SK-N-SH (cell line): Measurements from ENCODE around the gene ADIPOR2. TPM values are rescaled to one million over a fixed set of nuclear protein-coding genes. Genes with fewer than 3 reads are reported as not detected.

Experiments
- CTCF ChIA-PET: fragments of 300-600, 350-600 bp; formaldehyde crosslinking; extraction: SDS; loops from one replicate; lab custom pipeline; 2021; lab: Yijun Ruan, JAX
- POLR2A ChIA-PET: fragments of 350-600 bp; sonication (Branson Sonifier 250); formaldehyde crosslinking; extraction: SDS; loops from one replicate; lab custom pipeline; 2020; ENCODE audit warnings: antibody characterized with exemption, inconsistent platforms; lab: Yijun Ruan, JAX
- DNase-seq: peaks from one replicate; pipeline ENCODE4 v3.0.0; 2012
- H2AFZ ChIP-seq: fragments of 200-600 bp; sonication (generic); 2 replicates; pipeline ENCODE4 v1.8.1; 2016; ENCODE audit warnings: antibody characterized with exemption, mild to moderate bottlenecking, low read depth
- H3F3A ChIP-seq: fragments of 200-600 bp; sonication (generic); replicated peaks from 2 replicates; pipeline ENCODE3; 2016; ENCODE audit warnings: antibody characterized with exemption, mild to moderate bottlenecking; ENCODE audit not compliant: insufficient read depth
- H3K27ac ChIP-seq, 2 experiments: fragments of 200-500 bp in 1 of 2; fragments of 200-600 bp in 1 of 2; sonication (Bioruptor generic) in 1 of 2; sonication (generic), shearing (Covaris generic) in 1 of 2; 2 replicates each; pipeline versions ENCODE4 v1.5.1 to v1.6.1; 2014 to 2016; ENCODE audit warnings: low read depth in 2 of 2, inconsistent platforms in 1 of 2, low read length in 1 of 2, mild to moderate bottlenecking in 1 of 2, mixed read lengths in 1 of 2
- H3K27me3 ChIP-seq: fragments of 200-600 bp; sonication (generic), shearing (Covaris generic); 2 replicates; pipeline ENCODE4 v1.6.1; 2016; ENCODE audit warnings: mixed run types; ENCODE audit not compliant: insufficient read depth
- H3K36me3 ChIP-seq, 2 experiments: fragments of 200-500 bp in 1 of 2; fragments of 200-600 bp in 1 of 2; sonication (Bioruptor generic) in 1 of 2; sonication (generic) in 1 of 2; replicated peaks in 1 of 2; 2 replicates each; pipeline versions ENCODE3 to v1.5.1; 2014 to 2016; ENCODE audit warnings: low read length in 1 of 2, mild to moderate bottlenecking in 1 of 2; ENCODE audit not compliant: insufficient read depth in 2 of 2, control insufficient read depth in 1 of 2
- H3K4me1 ChIP-seq, 2 experiments: fragments of 200-500 bp in 1 of 2; fragments of 200-600 bp in 1 of 2; sonication (Bioruptor generic) in 1 of 2; sonication (generic), shearing (Covaris generic) in 1 of 2; 2 replicates each; pipeline versions ENCODE4 v1.5.1 to v1.6.1; 2014 to 2016; ENCODE audit warnings: low read depth in 1 of 2, low read length in 1 of 2, mixed run types in 1 of 2; ENCODE audit not compliant: insufficient read depth in 2 of 2, control insufficient read depth in 1 of 2
- H3K4me2 ChIP-seq: fragments of 200-600 bp; sonication (generic), shearing (Covaris generic); 2 replicates; pipeline ENCODE4 v1.6.1; 2017; ENCODE audit warnings: mixed run types
- H3K4me3 ChIP-seq, 2 experiments: fragments of 200-500 bp in 1 of 2; fragments of 200-600 bp in 1 of 2; sonication (Bioruptor generic) in 1 of 2; sonication (generic), shearing (Covaris generic) in 1 of 2; 2 replicates each; pipeline versions ENCODE4 v1.5.1 to v1.8.1; 2014 to 2016; ENCODE audit warnings: low read depth in 2 of 2, inconsistent platforms in 1 of 2, low read length in 1 of 2, mild to moderate bottlenecking in 1 of 2, mixed read lengths in 1 of 2, moderate library complexity in 1 of 2
- H3K79me2 ChIP-seq: fragments of 200-600 bp; sonication (generic); 2 replicates; pipeline ENCODE4 v1.8.1; 2017; ENCODE audit warnings: mild to moderate bottlenecking; ENCODE audit not compliant: insufficient read depth
- H3K9ac ChIP-seq: fragments of 200-600 bp; sonication (generic); 2 replicates; pipeline ENCODE4 v1.6.1; 2017; ENCODE audit warnings: mixed run types
- H3K9me2 ChIP-seq: fragments of 200-600 bp; sonication (generic); 2 replicates; pipeline ENCODE4 v1.6.1; 2017; ENCODE audit warnings: mixed run types
- H3K9me3 ChIP-seq: fragments of 200-600 bp; sonication (generic); 2 replicates; pipeline ENCODE4 v1.6.1; 2017; ENCODE audit warnings: mixed run types, mild to moderate bottlenecking, moderate library complexity
- H4K20me1 ChIP-seq: fragments of 200-600 bp; sonication (generic); 2 replicates; pipeline ENCODE4 v1.6.1; 2017; ENCODE audit warnings: mild to moderate bottlenecking, mixed run types; ENCODE audit not compliant: insufficient read depth
- CTCF ChIP-seq: fragments of 200-600 bp; sonication (generic); IDR thresholded peaks from 2 replicates; pipeline ENCODE4 v1.6.1; 2017; ENCODE audit warnings: antibody characterized with exemption, mild to moderate bottlenecking, moderate library complexity
- EZH2phosphoT487 ChIP-seq: fragments of 200-600 bp; sonication (generic); IDR thresholded peaks from 2 replicates; pipeline ENCODE4 v1.6.1; 2017; ENCODE audit warnings: low read depth, mixed run types, mild to moderate bottlenecking, antibody characterized with exemption, moderate library complexity, borderline replicate concordance
- FOSL2 ChIP-seq: IDR thresholded peaks from 2 replicates; pipeline ENCODE4 v1.4.0; 2012; ENCODE audit warnings: low read depth, mild to moderate bottlenecking, moderate library complexity, borderline replicate concordance
- FOXJ3 ChIP-seq: sonication (generic); formaldehyde crosslinking; IDR thresholded peaks from 2 replicates; pipeline ENCODE4 v1.5.1; 2020; ENCODE audit warnings: mild to moderate bottlenecking, missing genetic modification reagents
- GABPA ChIP-seq: IDR thresholded peaks from 2 replicates; pipeline ENCODE4 v1.4.0; 2012; ENCODE audit warnings: low read depth, mild to moderate bottlenecking
- NFIC ChIP-seq: IDR thresholded peaks from 2 replicates; pipeline ENCODE4 v1.4.0; 2012; ENCODE audit warnings: borderline replicate concordance
- NRF1 ChIP-seq: IDR thresholded peaks from 2 replicates; pipeline ENCODE4 v1.6.1; 2012; ENCODE audit warnings: low read depth, mild to moderate bottlenecking, low read length
- REST ChIP-seq: IDR thresholded peaks from 2 replicates; pipeline ENCODE4 v1.6.1; 2012; ENCODE audit warnings: mild to moderate bottlenecking, low read depth, low read length, moderate library complexity
- SIN3A ChIP-seq: IDR thresholded peaks from 2 replicates; pipeline ENCODE4 v1.6.1; 2012; ENCODE audit warnings: low read depth, mild to moderate bottlenecking, low read length, moderate library complexity, borderline replicate concordance
- TAF1 ChIP-seq: IDR thresholded peaks from 2 replicates; pipeline ENCODE4 v1.6.1; 2012; ENCODE audit warnings: low read depth, mild to moderate bottlenecking, low read length, moderate library complexity, borderline replicate concordance
- TCF12 ChIP-seq: IDR thresholded peaks from 2 replicates; pipeline ENCODE4 v1.4.0; 2012
- WGBS: methylation state at CpG from one replicate; pipeline ENCODE4 v1.1.6; 2017; ENCODE audit warnings: low lambda C conversion rate; 5-methylcytosine and 5-hydroxymethylcytosine counted together
- polyA plus RNA-seq, 3 experiments: library from polyadenylated mRNA; depleted of rRNA; stranded (reverse); fragments of >200 nt; gene quantifications; 2 replicates each; pipeline ENCODE4 v1.2.3, GENCODE V29; 2012
- TF ChIP-seq, protein P1 (sequence below): IDR thresholded peaks from 2 replicates; pipeline ENCODE4; 2012

ADIPOR2 gene
- polyA plus RNA-seq, 1 of the 3 experiments (the other 2 are of a cell fraction): 17.1 TPM

- Histone ChIP-seq H4K20me1 (peaks cover 24% of the 10 kb centered on the region), H3K79me2 (peaks cover 5% of the 10 kb centered on the region), H3K27ac (no peak overlapping the region), H3F3A (peaks cover 14% of the 10 kb centered on the region), H3K4me2 (no peak overlapping the region), H3K36me3 (peaks cover 0 to 18% of the 10 kb centered on the region in 2 experiments), H3K4me1 (peaks cover 15 to 34% of the 10 kb centered on the region in 2 experiments), H2AFZ (no peak overlapping the region), H3K9ac (no peak overlapping the region), H3K4me3 (no peak overlapping the region), H3K9me2 (no peaks in the 10 kb centered on the region), H3K9me3 (no peaks in the 10 kb centered on the region), H3K27me3 (no peaks in the 10 kb centered on the region)
- no peak for DNase-seq
- POLR2A ChIA-PET: no interaction called here
- TF ChIP-seq GABPA (no peak), TCF12 (no peak), EZH2phosphoT487 (no peak), SIN3A (no peak), NFIC (no peak), TAF1 (no peak), REST (no peak), FOXJ3 (CRISPR knock-in tag) (no peak), FOSL2 (no peak), CTCF (no peak), NRF1 (no peak)
- TF ChIP-seq, protein P1, sequence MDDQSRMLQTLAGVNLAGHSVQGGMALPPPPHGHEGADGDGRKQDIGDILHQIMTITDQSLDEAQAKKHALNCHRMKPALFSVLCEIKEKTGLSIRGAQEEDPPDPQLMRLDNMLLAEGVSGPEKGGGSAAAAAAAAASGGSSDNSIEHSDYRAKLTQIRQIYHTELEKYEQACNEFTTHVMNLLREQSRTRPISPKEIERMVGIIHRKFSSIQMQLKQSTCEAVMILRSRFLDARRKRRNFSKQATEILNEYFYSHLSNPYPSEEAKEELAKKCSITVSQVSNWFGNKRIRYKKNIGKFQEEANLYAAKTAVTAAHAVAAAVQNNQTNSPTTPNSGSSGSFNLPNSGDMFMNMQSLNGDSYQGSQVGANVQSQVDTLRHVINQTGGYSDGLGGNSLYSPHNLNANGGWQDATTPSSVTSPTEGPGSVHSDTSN: no peak
- WGBS: 85% methylated on average over 3 of the region's 3 CpGs
- CTCF ChIA-PET: interaction anchor here (0.9 to 20.8 kb wide), 6 partner anchors 12 to 529 kb away, joined by 3 to 605 read pairs (median 57); no protein-coding TSS in a partner anchor
These were observed 43.6 kb upstream of the ADIPOR2 start for GRCh38 chr12:1647285-1647669.
